Prostate gland (tissue), 2 donors: ENCODE measurements around the gene EXD3.

Experiments used
- CTCF ChIP-seq, 4 experiments: fragments of 200-600 bp in 2 of 4; fragments of 450-650 bp in 2 of 4; sonication (generic) in 2 of 4; IDR thresholded peaks; 1 replicate in 3 of 4; 2 replicates in 1 of 4; pipeline ENCODE4 v1.5.1; 2016 to 2019; ENCODE audit warnings: antibody characterized with exemption in 4 of 4, mild to moderate bottlenecking in 2 of 4, moderate library complexity in 2 of 4
- POLR2AphosphoS5 ChIP-seq: sonication (generic); formaldehyde crosslinking; IDR thresholded peaks from one replicate; pipeline ENCODE4 v1.6.1; 2017; ENCODE audit warnings: antibody characterized with exemption

GRCh38 chr9:137311171-137311985 lies 111.6 kb downstream of the EXD3 start:
- peak; percentile 63 for TF ChIP-seq POLR2AphosphoS5
- TF ChIP-seq CTCF (IDR thresholded peaks at IDR 0.05) = no peak
